Fibroblast of lung (primary cell): ENCODE results near the gene CENPB. TPM values are rescaled to one million over a fixed set of nuclear protein-coding genes. Genes with fewer than 3 reads are reported as not detected.

Source experiments
- DNase-seq, 2 donors: peaks; one replicate each; pipeline versions ENCODE4 v3.0.0 to v3.0.0-alpha.2; 2010; ENCODE audit warnings: low read depth in 2 of 2
- H2AFZ ChIP-seq: 2 replicates; pipeline ENCODE4 v1.5.1; 2012; ENCODE audit warnings: low read length, control low read depth, inconsistent platforms
- H3K27ac ChIP-seq: 2 replicates; pipeline ENCODE4 v1.5.1; 2011; ENCODE audit warnings: low read length, control low read depth; ENCODE audit not compliant: insufficient read depth
- H3K27me3 ChIP-seq: 2 replicates; pipeline ENCODE4 v1.5.1; 2011; ENCODE audit warnings: mild to moderate bottlenecking, low read length; ENCODE audit not compliant: control insufficient read depth, insufficient read depth
- H3K36me3 ChIP-seq: 2 replicates; pipeline ENCODE4 v1.5.1; 2011; ENCODE audit warnings: low read length; ENCODE audit not compliant: control insufficient read depth, insufficient read depth
- H3K4me1 ChIP-seq: 2 replicates; pipeline ENCODE4 v1.5.1; 2011; ENCODE audit warnings: low read length; ENCODE audit not compliant: control insufficient read depth, insufficient read depth; ENCODE audit errors: extremely low read depth
- H3K4me2 ChIP-seq: 2 replicates; pipeline ENCODE4 v1.5.1; 2011; ENCODE audit warnings: low read length, control low read depth; ENCODE audit not compliant: insufficient read depth; ENCODE audit errors: extremely low read depth
- H3K4me3 ChIP-seq, 4 experiments: fragments of 200-600 bp in 1 of 4; sonication (generic) in 1 of 4; replicated peaks in 1 of 4; 2 replicates each; pipeline ENCODE4 v1.5.1; 2011 to 2016; ENCODE audit warnings: low read length in 4 of 4, low read depth in 3 of 4, mild to moderate bottlenecking in 3 of 4, control low read depth in 2 of 4, inconsistent platforms in 1 of 4, mixed read lengths in 1 of 4; ENCODE audit not compliant: insufficient read depth in 1 of 4; ENCODE audit errors: control extremely low read depth in 1 of 4
- H3K79me2 ChIP-seq: 2 replicates; pipeline ENCODE4 v1.5.1; 2012; ENCODE audit warnings: mild to moderate bottlenecking, low read length, inconsistent platforms; ENCODE audit not compliant: control insufficient read depth, insufficient read depth
- H3K9ac ChIP-seq: 2 replicates; pipeline ENCODE4 v1.5.1; 2011; ENCODE audit warnings: mild to moderate bottlenecking, low read length, control low read depth; ENCODE audit not compliant: insufficient read depth
- H3K9me3 ChIP-seq: 2 replicates; pipeline ENCODE4 v1.5.1; 2012; ENCODE audit warnings: low read depth, low read length; ENCODE audit not compliant: control insufficient read depth, insufficient read depth
- H4K20me1 ChIP-seq: 2 replicates; pipeline ENCODE4 v1.5.1; 2011; ENCODE audit warnings: low read length; ENCODE audit not compliant: control insufficient read depth, insufficient read depth; ENCODE audit errors: extremely low read depth
- CTCF ChIP-seq, 2 donors: IDR thresholded peaks in 1 of 2; conservative IDR thresholded peaks in 1 of 2; 1 replicate in 1 of 2; 2 replicates in 1 of 2; pipeline ENCODE4 v1.5.1; 2011 to 2012; ENCODE audit warnings: low read length in 2 of 2, control low read depth in 1 of 2, inconsistent platforms in 1 of 2, low read depth in 1 of 2, mild to moderate bottlenecking in 1 of 2
- EZH2 ChIP-seq: IDR thresholded peaks from 2 replicates; pipeline ENCODE4 v1.5.1; 2012; ENCODE audit warnings: low read length, control low read depth, mild to moderate bottlenecking; ENCODE audit errors: missing control alignments
- polyA plus RNA-seq, 2 donors: library from polyadenylated mRNA; depleted of rRNA in 1 of 2; stranded (reverse) in 1 of 2; unstranded in 1 of 2; fragments of >200 nt; gene quantifications; 2 replicates each; pipeline ENCODE4 v1.2.1, GENCODE V29; 2011 to 2012; ENCODE audit warnings: missing spikeins in 1 of 2
- total RNA-seq: library from RNA; depleted of rRNA; stranded (reverse); fragments of >200 nt; gene quantifications from 2 replicates; pipeline ENCODE4 v1.2.1, GENCODE V29; 2014

Gene CENPB
- total and polyA plus RNA-seq, 2 donors (not counting 1 experiment from before 2014, with no cell fraction given), result 32.6 to 106 TPM

DNA sequence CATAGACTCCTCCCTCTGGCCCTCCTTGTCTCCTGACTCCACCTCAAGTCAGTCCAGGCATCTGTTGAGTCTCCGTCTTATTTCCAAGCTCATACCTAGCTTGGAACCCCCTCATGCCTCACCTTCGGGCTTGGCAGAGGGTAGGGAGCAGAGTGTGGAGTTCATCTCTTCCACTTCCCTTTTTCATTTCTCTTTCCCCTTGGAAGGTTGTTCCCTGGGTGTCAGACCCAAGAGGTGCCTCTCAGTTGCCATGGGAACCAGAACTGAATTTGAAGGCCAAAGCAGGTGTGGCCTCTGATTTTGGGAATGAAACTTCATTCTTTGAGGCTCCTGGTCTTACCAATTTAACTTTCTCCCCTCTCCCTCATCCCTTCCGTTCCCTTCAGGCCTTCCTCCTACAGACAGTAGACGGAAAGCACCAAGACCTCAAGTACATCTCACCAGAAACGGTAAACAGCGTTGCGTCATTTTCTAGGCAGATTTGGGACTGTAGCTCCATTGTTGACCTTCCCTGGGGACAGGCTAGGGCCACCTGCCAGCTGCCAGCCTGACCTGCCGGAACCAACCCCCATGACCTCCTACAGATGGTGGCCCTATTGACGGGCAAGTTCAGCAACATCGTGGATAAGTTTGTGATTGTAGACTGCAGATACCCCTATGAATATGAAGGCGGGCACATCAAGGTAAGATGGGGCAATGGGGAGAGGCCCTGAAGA, 16.1 kb upstream of the CENPB start:
- peaks cover 47% of the 10 kb centered on the region for H3K79me2 ChIP-seq
- no peak overlapping the region for H3K27ac ChIP-seq
- H3K36me3 ChIP-seq, result peaks cover 65% of the 10 kb centered on the region
- H3K27me3 ChIP-seq, result no peaks in the 10 kb centered on the region
- no peak overlapping the region for H3K9ac ChIP-seq
- TF ChIP-seq EZH2 (no peak), CTCF (conservative IDR thresholded peaks at IDR 0.05 in 1 of 2, IDR thresholded peaks at IDR 0.05 in 1 of 2; ENCODE audit: low read depth in 1 of 2, low read length in 2 of 2) (no peak)
- H2AFZ ChIP-seq, result no peak overlapping the region
- no peak overlapping the region for H3K4me3 ChIP-seq
- DNase-seq, result no peak
- peaks cover 49% of the 10 kb centered on the region for H3K4me1 ChIP-seq
- H4K20me1 ChIP-seq, result no peaks in the 10 kb centered on the region
- H3K4me2 ChIP-seq, result no peak overlapping the region
- no peaks in the 10 kb centered on the region for H3K9me3 ChIP-seq

DNA sequence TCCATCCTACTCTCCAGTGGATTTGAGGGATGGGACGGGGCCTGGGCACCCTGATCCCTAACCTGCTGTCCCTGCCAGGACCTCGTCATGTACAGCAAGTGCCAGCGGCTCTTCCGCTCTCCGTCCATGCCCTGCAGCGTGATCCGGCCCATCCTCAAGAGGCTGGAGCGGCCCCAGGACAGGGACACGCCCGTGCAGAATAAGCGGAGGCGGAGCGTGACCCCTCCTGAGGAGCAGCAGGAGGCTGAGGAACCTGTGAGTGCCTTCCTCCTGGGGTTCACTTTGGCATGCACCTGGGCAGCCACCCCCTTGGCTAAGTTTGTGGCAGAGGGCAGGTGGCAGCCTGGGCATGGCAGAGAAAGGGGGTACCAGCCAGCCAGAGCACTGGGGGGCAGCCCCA, 15.3 kb upstream of the CENPB start:
- H3K27me3 ChIP-seq, result no peaks in the 10 kb centered on the region
- peaks cover 65% of the 10 kb centered on the region for H3K36me3 ChIP-seq
- no peak for TF ChIP-seq EZH2
- no peak for TF ChIP-seq CTCF (conservative IDR thresholded peaks at IDR 0.05 in 1 of 2, IDR thresholded peaks at IDR 0.05 in 1 of 2; ENCODE audit: low read depth in 1 of 2, low read length in 2 of 2)
- H2AFZ ChIP-seq, result no peak overlapping the region
- no peak overlapping the region for H3K4me3 ChIP-seq
- H3K4me1 ChIP-seq, result peaks cover 43% of the 10 kb centered on the region
- H3K27ac ChIP-seq, result no peak overlapping the region
- H3K4me2 ChIP-seq, result no peak overlapping the region
- no peaks in the 10 kb centered on the region for H4K20me1 ChIP-seq
- H3K79me2 ChIP-seq, result peaks cover 56% of the 10 kb centered on the region
- DNase-seq, result no peak
- no peak overlapping the region for H3K9ac ChIP-seq
- H3K9me3 ChIP-seq, result no peaks in the 10 kb centered on the region

DNA sequence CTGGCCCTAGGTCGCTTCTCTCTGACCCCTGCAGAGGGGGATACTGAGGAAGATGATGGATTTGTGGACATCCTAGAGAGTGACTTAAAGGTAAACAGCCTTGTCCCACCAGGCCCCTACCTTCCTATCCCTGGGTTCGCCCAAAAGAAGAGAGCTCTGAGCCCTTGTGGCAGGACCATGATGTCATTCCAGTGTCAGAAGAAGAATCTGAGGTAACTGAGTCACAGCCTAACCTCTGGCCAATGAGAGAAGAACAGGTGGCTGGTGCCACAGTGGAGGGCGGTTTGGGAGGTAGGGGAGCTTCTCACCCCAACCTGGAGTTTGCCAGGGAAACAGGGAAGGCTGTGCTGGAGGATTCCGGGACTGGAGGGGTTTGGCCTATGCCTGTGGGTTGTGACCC, 14.8 kb upstream of the CENPB start:
- no peak overlapping the region for H3K27ac ChIP-seq
- H4K20me1 ChIP-seq, result no peaks in the 10 kb centered on the region
- peaks cover 40% of the 10 kb centered on the region for H3K4me1 ChIP-seq
- peaks cover 61% of the 10 kb centered on the region for H3K79me2 ChIP-seq
- no peak for DNase-seq
- H3K9me3 ChIP-seq, result no peaks in the 10 kb centered on the region
- no peak overlapping the region for H2AFZ ChIP-seq
- no peak overlapping the region for H3K4me2 ChIP-seq
- peaks cover 65% of the 10 kb centered on the region for H3K36me3 ChIP-seq
- peak overlapping the region; percentile 4 for H3K9ac ChIP-seq
- no peak for TF ChIP-seq CTCF (conservative IDR thresholded peaks at IDR 0.05 in 1 of 2, IDR thresholded peaks at IDR 0.05 in 1 of 2; ENCODE audit: low read depth in 1 of 2, low read length in 2 of 2)
- TF ChIP-seq EZH2, result no peak
- no peaks in the 10 kb centered on the region for H3K27me3 ChIP-seq
- no peak overlapping the region for H3K4me3 ChIP-seq
